Spleen (tissue), 11 donors: ENCODE measurements around the gene CYB561D1. TPM values are rescaled to one million over a fixed set of nuclear protein-coding genes. Genes with fewer than 3 reads are reported as not detected.
"Not testable (repeated sequence)": the region's sequence is repeated elsewhere in the genome, so short reads cannot be mapped to it uniquely, and the experiment has no call there.

Experiments
- DNase-seq: peaks from one replicate; pipeline ENCODE4 v3.0.0-alpha.2; 2020
- H3K27ac ChIP-seq, 8 donors: fragments of 200-600 bp; sonication (generic) in 7 of 8; 1 replicate in 4 of 8; 2 replicates in 4 of 8; pipeline versions ENCODE4 v1.5.0 to v1.8.0; 2016 to 2021; ENCODE audit warnings: inconsistent platforms in 4 of 8, mild to moderate bottlenecking in 4 of 8, moderate library complexity in 1 of 8
- H3K27me3 ChIP-seq, 7 donors: fragments of 200-600 bp; sonication (generic) in 6 of 7; replicated peaks in 1 of 7; 1 replicate in 4 of 7; 2 replicates in 3 of 7; pipeline versions ENCODE4 v1.5.0 to v1.8.0; 2016 to 2021; ENCODE audit warnings: inconsistent platforms in 3 of 7, mild to moderate bottlenecking in 1 of 7
- H3K36me3 ChIP-seq, 6 donors: fragments of 200-600 bp; sonication (generic) in 5 of 6; 1 replicate in 4 of 6; 2 replicates in 2 of 6; pipeline versions ENCODE4 v1.5.0 to v1.8.0; 2016 to 2021; ENCODE audit warnings: inconsistent platforms in 2 of 6
- H3K4me1 ChIP-seq, 6 donors: fragments of 200-600 bp; sonication (generic) in 5 of 6; 1 replicate in 3 of 6; 2 replicates in 3 of 6; pipeline versions ENCODE4 v1.5.0 to v1.8.0; 2016 to 2021; ENCODE audit warnings: inconsistent platforms in 3 of 6
- H3K4me3 ChIP-seq, 8 donors: fragments of 200-600 bp; sonication (generic) in 7 of 8; 1 replicate in 4 of 8; 2 replicates in 4 of 8; pipeline versions ENCODE4 v1.5.0 to v1.8.0; 2016 to 2021; ENCODE audit warnings: inconsistent platforms in 4 of 8, mild to moderate bottlenecking in 4 of 8, moderate library complexity in 2 of 8
- H3K9me3 ChIP-seq, 8 donors: fragments of 200-600 bp; sonication (generic) in 7 of 8; 1 replicate in 4 of 8; 2 replicates in 4 of 8; pipeline versions ENCODE4 v1.5.0 to v1.8.0; 2016 to 2021; ENCODE audit warnings: inconsistent platforms in 4 of 8
- POLR2A ChIP-seq, 3 donors: fragments of 450-650 bp; IDR thresholded peaks; one replicate each; pipeline ENCODE4 v1.5.1; 2017; ENCODE audit warnings: antibody characterized with exemption in 3 of 3, mild to moderate bottlenecking in 1 of 3
- POLR2AphosphoS5 ChIP-seq, 3 donors: sonication (generic); formaldehyde crosslinking; IDR thresholded peaks; one replicate each; pipeline ENCODE4 v1.5.1; 2017; ENCODE audit warnings: antibody characterized with exemption in 3 of 3
- WGBS, 5 donors: extraction: QIAGEN DNeasy Blood & Tissue Kit in 3 of 5; methylation state at CpG; one replicate each; pipeline versions ENCODE4 v1.1.5 to v1.1.7; 2013 to 2018; 5-methylcytosine and 5-hydroxymethylcytosine counted together
- intact Hi-C: fragments of 100-400 bp; cut with DNase I; formaldehyde crosslinking; loops from one replicate; pipeline ENCODE4 v1.15.0; 2023; ENCODE audit warnings: low total_unique reads
- polyA plus RNA-seq, 3 donors: library from polyadenylated mRNA; stranded (reverse); fragments of 200-250 nt; gene quantifications; one replicate each; pipeline ENCODE4 v1.2.1, GENCODE V29; 2013
- total RNA-seq, 7 donors: library from RNA; depleted of rRNA in 3 of 7; stranded (reverse); fragments of >200 nt in 3 of 7; fragmentation: NEBNext Ultra II Directional in 4 of 7; extraction: Animal tissue kit (Norgen Biotek cat#: 25700) in 4 of 7; gene quantifications; one replicate each; pipeline versions ENCODE4 v1.1.0 to v1.2.1, GENCODE V29; 2016 to 2021
- TF ChIP-seq, protein P1 (sequence below), 11 experiments: fragments of 200-600 bp in 7 of 11; fragments of 450-650 bp in 4 of 11; sonication (generic) in 4 of 11; IDR thresholded peaks in 8 of 11; conservative IDR thresholded peaks in 3 of 11; 1 replicate in 7 of 11; 2 replicates in 4 of 11; pipeline versions ENCODE4 v1.4.0 to v1.8.0; 2016 to 2021; ENCODE audit warnings: antibody characterized with exemption in 11 of 11, inconsistent platforms in 4 of 11, mild to moderate bottlenecking in 1 of 11
- donor health status: healthy with polysubstance abuse.
- donor health status: DM: no; HTN: no; CAD: no; lungs with moderate emphysema.
- donor health status: DM: no; HTN: no; CAD: no.
- donor health status: Bipolar disorder and iron deficiency.
- donor health status: healthy.
- donor health status: DM: no; HTN: no; CAD: no.
- donor health status: DM: yes; HTN: yes; CAD: no.

CYB561D1 gene
- total and polyA plus RNA-seq, 10 donors: 4.5 to 17.6 (median 11.9) TPM

GRCh38 chr1:109472779-109473178 is 21.1 kb upstream of the CYB561D1 start:
- no peak for DNase-seq
- H3K27ac ChIP-seq: no peak overlapping the region
- no peaks in the 10 kb centered on the region for H3K36me3 ChIP-seq
- no peaks in the 10 kb centered on the region for H3K4me1 ChIP-seq
- peaks cover 0 to 76% (median 6%) of the 10 kb centered on the region in 7 donors for H3K27me3 ChIP-seq
- no peak overlapping the region for H3K4me3 ChIP-seq
- H3K9me3 ChIP-seq: no peaks in the 10 kb centered on the region
- TF ChIP-seq POLR2AphosphoS5 (IDR thresholded peaks at IDR 0.05) (no peak), POLR2A (IDR thresholded peaks at IDR 0.05) (no peak)
- TF ChIP-seq, protein P1, sequence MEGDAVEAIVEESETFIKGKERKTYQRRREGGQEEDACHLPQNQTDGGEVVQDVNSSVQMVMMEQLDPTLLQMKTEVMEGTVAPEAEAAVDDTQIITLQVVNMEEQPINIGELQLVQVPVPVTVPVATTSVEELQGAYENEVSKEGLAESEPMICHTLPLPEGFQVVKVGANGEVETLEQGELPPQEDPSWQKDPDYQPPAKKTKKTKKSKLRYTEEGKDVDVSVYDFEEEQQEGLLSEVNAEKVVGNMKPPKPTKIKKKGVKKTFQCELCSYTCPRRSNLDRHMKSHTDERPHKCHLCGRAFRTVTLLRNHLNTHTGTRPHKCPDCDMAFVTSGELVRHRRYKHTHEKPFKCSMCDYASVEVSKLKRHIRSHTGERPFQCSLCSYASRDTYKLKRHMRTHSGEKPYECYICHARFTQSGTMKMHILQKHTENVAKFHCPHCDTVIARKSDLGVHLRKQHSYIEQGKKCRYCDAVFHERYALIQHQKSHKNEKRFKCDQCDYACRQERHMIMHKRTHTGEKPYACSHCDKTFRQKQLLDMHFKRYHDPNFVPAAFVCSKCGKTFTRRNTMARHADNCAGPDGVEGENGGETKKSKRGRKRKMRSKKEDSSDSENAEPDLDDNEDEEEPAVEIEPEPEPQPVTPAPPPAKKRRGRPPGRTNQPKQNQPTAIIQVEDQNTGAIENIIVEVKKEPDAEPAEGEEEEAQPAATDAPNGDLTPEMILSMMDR (IDR thresholded peaks at IDR 0.05 in 8 of 11, conservative IDR thresholded peaks at IDR 0.05 in 3 of 11): no peak
- intact Hi-C loops: no loop called here
- 54 to 79% (median 68%) methylated on average over 3 of the region's 3 CpGs for WGBS, 5 donors

DNA sequence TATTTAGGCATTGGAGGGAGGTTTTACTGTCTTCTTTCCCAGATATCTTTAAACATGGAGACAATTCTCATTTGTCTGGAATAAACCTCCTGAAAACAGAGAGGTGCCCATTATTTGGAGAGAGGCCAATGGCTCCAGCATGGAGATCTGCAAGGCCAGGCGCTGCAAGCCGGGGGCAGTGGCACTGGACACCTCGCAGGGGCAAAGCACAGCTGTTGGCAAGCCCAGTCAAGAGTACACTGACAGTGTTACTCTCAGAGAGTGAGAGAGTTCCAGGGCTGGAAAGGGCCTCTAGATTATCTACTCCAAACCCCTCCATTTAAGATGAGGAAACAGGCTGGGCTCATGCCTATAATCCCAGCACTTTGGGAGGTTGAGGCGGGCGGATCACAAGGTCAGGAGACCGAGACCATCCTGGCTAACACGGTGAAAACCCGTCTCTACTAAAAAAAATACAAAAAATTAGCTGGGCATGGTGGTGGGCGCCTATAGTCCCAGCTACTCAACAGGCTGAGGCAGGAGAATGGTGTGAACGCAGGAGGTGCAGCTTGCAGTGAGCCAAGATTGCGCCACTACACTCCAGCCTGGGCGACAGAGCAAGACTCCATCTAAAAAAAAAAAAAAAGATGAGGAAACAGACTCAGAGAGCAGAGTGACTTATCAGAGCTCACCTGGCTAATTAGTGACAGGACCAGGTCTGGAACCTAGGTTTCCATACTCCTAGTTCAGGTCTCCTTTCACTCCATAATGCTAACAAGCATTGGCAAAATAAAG is 20.4 kb upstream of the CYB561D1 start:
- intact Hi-C loops, H3K36me3 ChIP-seq, H3K4me1 ChIP-seq, H3K4me3 ChIP-seq, H3K9me3 ChIP-seq, H3K27ac ChIP-seq, DNase-seq: not testable (repeated sequence)
- H3K27me3 ChIP-seq: peaks cover 0 to 76% (median 0%) of the 10 kb centered on the region in 7 donors
- 84 to 89% (median 87%) methylated on average over 12 of the region's 12 CpGs for WGBS, 5 donors

- TF ChIP-seq, protein P1 (IDR thresholded peaks at IDR 0.05 in 8 of 11, conservative IDR thresholded peaks at IDR 0.05 in 3 of 11): no peak
- no peak for TF ChIP-seq POLR2A (IDR thresholded peaks at IDR 0.05)
- TF ChIP-seq POLR2AphosphoS5 (IDR thresholded peaks at IDR 0.05): no peak
- 41 to 81% (median 58%) methylated on average over 1 of the region's 1 CpG for WGBS, 5 donors
- no peaks in the 10 kb centered on the region for H3K4me1 ChIP-seq
- no peak overlapping the region for H3K27ac ChIP-seq
- H3K4me3 ChIP-seq: no peak overlapping the region
- intact Hi-C loops: no loop called here
- DNase-seq: no peak
- peaks cover 0 to 75% (median 0%) of the 10 kb centered on the region in 7 donors for H3K27me3 ChIP-seq
- H3K9me3 ChIP-seq: no peaks in the 10 kb centered on the region
- no peaks in the 10 kb centered on the region for H3K36me3 ChIP-seq
Measured at GRCh38 chr1:109474697-109475096, 19.2 kb upstream of the CYB561D1 start.

DNA sequence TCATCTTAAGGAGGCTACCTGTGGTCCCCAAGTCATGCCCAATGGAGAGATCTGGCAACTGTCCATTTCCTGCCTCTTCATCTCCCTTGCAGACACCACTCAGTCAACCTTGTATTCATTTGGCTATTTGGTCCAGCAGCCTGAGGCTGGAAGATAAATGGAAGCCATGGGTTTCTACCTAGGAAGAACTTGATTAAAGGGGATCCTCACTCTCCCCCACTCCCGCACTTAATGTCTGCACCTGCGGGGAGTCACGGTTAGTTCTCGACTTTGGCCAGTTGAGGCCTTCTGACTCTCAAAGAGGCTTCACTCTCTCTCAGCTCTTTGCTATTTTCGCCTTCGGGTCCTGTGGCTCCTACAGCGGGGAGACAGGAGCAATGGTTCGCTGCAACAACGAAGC is 18.6 kb upstream of the CYB561D1 start:
- TF ChIP-seq, protein P1 (IDR thresholded peaks at IDR 0.05 in 8 of 11, conservative IDR thresholded peaks at IDR 0.05 in 3 of 11): no peak
- TF ChIP-seq POLR2AphosphoS5 (IDR thresholded peaks at IDR 0.05) (no peak), POLR2A (IDR thresholded peaks at IDR 0.05) (no peak)
- H3K9me3 ChIP-seq: no peaks in the 10 kb centered on the region
- DNase-seq: no peak
- WGBS, 5 donors: 82 to 88% (median 83%) methylated on average over 9 of the region's 9 CpGs
- H3K27me3 ChIP-seq: peaks cover 0 to 69% (median 0%) of the 10 kb centered on the region in 7 donors
- H3K36me3 ChIP-seq: no peaks in the 10 kb centered on the region
- intact Hi-C loops: no loop called here
- no peak overlapping the region for H3K4me3 ChIP-seq
- no peak overlapping the region for H3K27ac ChIP-seq
- H3K4me1 ChIP-seq: no peaks in the 10 kb centered on the region
